SHP77 (cell line): ENCODE measurements around the gene PIGR.
A peak's percentile ranks its signal among the peaks of the same experiment; 100 is the strongest.

Source experiments
- DNase-seq, 2 experiments: peaks; one replicate each; lab custom pipeline; 2025; lab: John Stamatoyannopoulos, UW

The PIGR gene

GRCh38 chr1:206958144-206958543 is 11.9 kb upstream of the PIGR start:
- no peak for DNase-seq

- no peak for DNase-seq
Measured at GRCh38 chr1:206957639-206958038, 11.4 kb upstream of the PIGR start.

- DNase-seq: no peak
Measured at GRCh38 chr1:206955476-206956451, 9.5 kb upstream of the PIGR start.

- no peak for DNase-seq
Measured at GRCh38 chr1:206954459-206955342, 8.4 kb upstream of the PIGR start.

GRCh38 chr1:206953626-206954025 is 7.4 kb upstream of the PIGR start:
- DNase-seq: no peak

- no peak for DNase-seq
Measured at GRCh38 chr1:206953126-206953525, 6.9 kb upstream of the PIGR start.

GRCh38 chr1:206952171-206952570 is 5.9 kb upstream of the PIGR start:
- DNase-seq: no peak

- no peak for DNase-seq
Measured at GRCh38 chr1:206951318-206952100, 5.2 kb upstream of the PIGR start.

GRCh38 chr1:206949641-206950040 is 3.4 kb upstream of the PIGR start:
- no peak for DNase-seq

- DNase-seq: no peak
Measured at GRCh38 chr1:206949208-206949607, 2.9 kb upstream of the PIGR start.

GRCh38 chr1:206947255-206947654 is 989 bp upstream of the PIGR start:
- no peak for DNase-seq

- DNase-seq: no peak
Measured at GRCh38 chr1:206945779-206946178, 487 bp downstream of the PIGR start.

GRCh38 chr1:206944703-206945102 is 1.6 kb downstream of the PIGR start:
- no peak for DNase-seq

- no peak for DNase-seq
Measured at GRCh38 chr1:206941766-206942418, 4.4 kb downstream of the PIGR start.

GRCh38 chr1:206940588-206940936 is 5.7 kb downstream of the PIGR start:
- no peak for DNase-seq

- no peak for DNase-seq
Measured at GRCh38 chr1:206939841-206940587, 6.3 kb downstream of the PIGR start.

- DNase-seq: no peak
Measured at GRCh38 chr1:206939131-206939530, 7.1 kb downstream of the PIGR start.

- DNase-seq: no peak
Measured at GRCh38 chr1:206937425-206937824, 8.8 kb downstream of the PIGR start.

- DNase-seq: no peak
Measured at GRCh38 chr1:206935491-206936067, 10.7 kb downstream of the PIGR start.

- DNase-seq: peak; percentile 6 to 15
Measured at GRCh38 chr1:206933333-206933945, 12.8 kb downstream of the PIGR start.
